Neutrophil (primary cell): Measurements from ENCODE around the gene MIEF1.

Experiments used
- H3K27ac ChIP-seq: fragments of 200-600 bp; sonication (generic); 2 replicates; pipeline ENCODE4 v1.5.1; 2016; ENCODE audit warnings: mild to moderate bottlenecking, moderate library complexity
- H3K27me3 ChIP-seq: fragments of 200-600 bp; sonication (generic); 2 replicates; pipeline ENCODE4 v1.6.0; 2016; ENCODE audit warnings: mild to moderate bottlenecking
- H3K36me3 ChIP-seq: fragments of 200-600 bp; sonication (generic); 2 replicates; pipeline ENCODE4 v1.5.1; 2017
- H3K4me1 ChIP-seq, 2 experiments: fragments of 200-600 bp in 1 of 2; sonication (generic) in 1 of 2; 1 replicate in 1 of 2; 2 replicates in 1 of 2; pipeline versions ENCODE4 v1.5.1 to v1.6.1; 2013 to 2016; ENCODE audit warnings: low read depth in 1 of 2, low read length in 1 of 2, mild to moderate bottlenecking in 1 of 2, moderate library complexity in 1 of 2; ENCODE audit not compliant: control insufficient read depth in 1 of 2, insufficient read depth in 1 of 2
- H3K4me3 ChIP-seq, 2 experiments: fragments of 200-600 bp in 1 of 2; sonication (generic) in 1 of 2; 1 replicate in 1 of 2; 2 replicates in 1 of 2; pipeline ENCODE4 v1.5.1; 2013 to 2016; ENCODE audit warnings: low read depth in 1 of 2, low read length in 1 of 2, mild to moderate bottlenecking in 1 of 2, moderate library complexity in 1 of 2
- H3K9me3 ChIP-seq: fragments of 200-600 bp; sonication (generic); 2 replicates; pipeline ENCODE4 v1.5.1; 2016
- CTCF ChIP-seq: fragments of 200-600 bp; sonication (generic); IDR thresholded peaks from 2 replicates; pipeline ENCODE4 v1.5.1; 2016; ENCODE audit warnings: antibody characterized with exemption

MIEF1 gene

GRCh38 chr22:39498802-39499201, 3.3 kb upstream of the MIEF1 start:
- H3K9me3 ChIP-seq, result no peaks in the 10 kb centered on the region
- no peaks in the 10 kb centered on the region for H3K27me3 ChIP-seq
- no peak for TF ChIP-seq CTCF
- no peak overlapping the region for H3K27ac ChIP-seq
- H3K4me1 ChIP-seq, result peaks cover 20 to 37% of the 10 kb centered on the region in 2 experiments
- no peaks in the 10 kb centered on the region for H3K36me3 ChIP-seq
- H3K4me3 ChIP-seq, result no peak overlapping the region

GRCh38 chr22:39500101-39500500, 2.0 kb upstream of the MIEF1 start:
- Histone ChIP-seq H3K27ac (no peak overlapping the region), H3K9me3 (no peaks in the 10 kb centered on the region), H3K27me3 (no peaks in the 10 kb centered on the region), H3K4me1 (peaks cover 20 to 37% of the 10 kb centered on the region in 2 experiments), H3K4me3 (no peak overlapping the region), H3K36me3 (peaks cover 10% of the 10 kb centered on the region)
- TF ChIP-seq CTCF, result no peak

- Histone ChIP-seq H3K27ac (peak overlapping the region; percentile 79), H3K36me3 (peaks cover 24% of the 10 kb centered on the region), H3K4me1 (peaks cover 20 to 25% of the 10 kb centered on the region in 2 experiments), H3K27me3 (no peaks in the 10 kb centered on the region), H3K9me3 (no peaks in the 10 kb centered on the region), H3K4me3 (peak overlapping the region; percentile 76 to 79)
- no peak for TF ChIP-seq CTCF
Observed at GRCh38 chr22:39501644-39502108, 414 bp upstream of the MIEF1 start.

GRCh38 chr22:39502789-39503409, 809 bp downstream of the MIEF1 start:
- TF ChIP-seq CTCF, result no peak
- Histone ChIP-seq H3K27ac (peak overlapping the region; percentile 79), H3K4me1 (peaks cover 20 to 25% of the 10 kb centered on the region in 2 experiments), H3K36me3 (peaks cover 35% of the 10 kb centered on the region), H3K9me3 (no peaks in the 10 kb centered on the region), H3K4me3 (peak overlapping the region; percentile 76 to 79), H3K27me3 (no peaks in the 10 kb centered on the region)

GRCh38 chr22:39503630-39504029, 1.5 kb downstream of the MIEF1 start:
- Histone ChIP-seq H3K27me3 (no peaks in the 10 kb centered on the region), H3K4me1 (peaks cover 20 to 25% of the 10 kb centered on the region in 2 experiments), H3K4me3 (no peak overlapping the region), H3K27ac (peak overlapping the region; percentile 79), H3K9me3 (no peaks in the 10 kb centered on the region), H3K36me3 (peaks cover 42% of the 10 kb centered on the region)
- no peak for TF ChIP-seq CTCF
